SK-N-SH (cell line): ENCODE data around the gene KIF18B. TPM values are rescaled to one million over a fixed set of nuclear protein-coding genes. Genes with fewer than 3 reads are reported as not detected.

Source experiments
- CTCF ChIA-PET: fragments of 300-600, 350-600 bp; formaldehyde crosslinking; extraction: SDS; loops from one replicate; lab custom pipeline; 2021; lab: Yijun Ruan, JAX
- POLR2A ChIA-PET: fragments of 350-600 bp; sonication (Branson Sonifier 250); formaldehyde crosslinking; extraction: SDS; loops from one replicate; lab custom pipeline; 2020; ENCODE audit warnings: antibody characterized with exemption, inconsistent platforms; lab: Yijun Ruan, JAX
- DNase-seq: peaks from one replicate; pipeline ENCODE4 v3.0.0; 2012
- H2AFZ ChIP-seq: fragments of 200-600 bp; sonication (generic); 2 replicates; pipeline ENCODE4 v1.8.1; 2016; ENCODE audit warnings: antibody characterized with exemption, mild to moderate bottlenecking, low read depth
- H3F3A ChIP-seq: fragments of 200-600 bp; sonication (generic); replicated peaks from 2 replicates; pipeline ENCODE3; 2016; ENCODE audit warnings: antibody characterized with exemption, mild to moderate bottlenecking; ENCODE audit not compliant: insufficient read depth
- H3K27ac ChIP-seq, 2 experiments: fragments of 200-500 bp in 1 of 2; fragments of 200-600 bp in 1 of 2; sonication (Bioruptor generic) in 1 of 2; sonication (generic), shearing (Covaris generic) in 1 of 2; 2 replicates each; pipeline versions ENCODE4 v1.5.1 to v1.6.1; 2014 to 2016; ENCODE audit warnings: low read depth in 2 of 2, inconsistent platforms in 1 of 2, low read length in 1 of 2, mild to moderate bottlenecking in 1 of 2, mixed read lengths in 1 of 2
- H3K27me3 ChIP-seq: fragments of 200-600 bp; sonication (generic), shearing (Covaris generic); 2 replicates; pipeline ENCODE4 v1.6.1; 2016; ENCODE audit warnings: mixed run types; ENCODE audit not compliant: insufficient read depth
- H3K36me3 ChIP-seq, 2 experiments: fragments of 200-500 bp in 1 of 2; fragments of 200-600 bp in 1 of 2; sonication (Bioruptor generic) in 1 of 2; sonication (generic) in 1 of 2; replicated peaks in 1 of 2; 2 replicates each; pipeline versions ENCODE3 to v1.5.1; 2014 to 2016; ENCODE audit warnings: low read length in 1 of 2, mild to moderate bottlenecking in 1 of 2; ENCODE audit not compliant: insufficient read depth in 2 of 2, control insufficient read depth in 1 of 2
- H3K4me1 ChIP-seq, 2 experiments: fragments of 200-500 bp in 1 of 2; fragments of 200-600 bp in 1 of 2; sonication (Bioruptor generic) in 1 of 2; sonication (generic), shearing (Covaris generic) in 1 of 2; 2 replicates each; pipeline versions ENCODE4 v1.5.1 to v1.6.1; 2014 to 2016; ENCODE audit warnings: low read depth in 1 of 2, low read length in 1 of 2, mixed run types in 1 of 2; ENCODE audit not compliant: insufficient read depth in 2 of 2, control insufficient read depth in 1 of 2
- H3K4me2 ChIP-seq: fragments of 200-600 bp; sonication (generic), shearing (Covaris generic); 2 replicates; pipeline ENCODE4 v1.6.1; 2017; ENCODE audit warnings: mixed run types
- H3K4me3 ChIP-seq, 2 experiments: fragments of 200-500 bp in 1 of 2; fragments of 200-600 bp in 1 of 2; sonication (Bioruptor generic) in 1 of 2; sonication (generic), shearing (Covaris generic) in 1 of 2; 2 replicates each; pipeline versions ENCODE4 v1.5.1 to v1.8.1; 2014 to 2016; ENCODE audit warnings: low read depth in 2 of 2, inconsistent platforms in 1 of 2, low read length in 1 of 2, mild to moderate bottlenecking in 1 of 2, mixed read lengths in 1 of 2, moderate library complexity in 1 of 2
- H3K79me2 ChIP-seq: fragments of 200-600 bp; sonication (generic); 2 replicates; pipeline ENCODE4 v1.8.1; 2017; ENCODE audit warnings: mild to moderate bottlenecking; ENCODE audit not compliant: insufficient read depth
- H3K9ac ChIP-seq: fragments of 200-600 bp; sonication (generic); 2 replicates; pipeline ENCODE4 v1.6.1; 2017; ENCODE audit warnings: mixed run types
- H3K9me2 ChIP-seq: fragments of 200-600 bp; sonication (generic); 2 replicates; pipeline ENCODE4 v1.6.1; 2017; ENCODE audit warnings: mixed run types
- H3K9me3 ChIP-seq: fragments of 200-600 bp; sonication (generic); 2 replicates; pipeline ENCODE4 v1.6.1; 2017; ENCODE audit warnings: mixed run types, mild to moderate bottlenecking, moderate library complexity
- H4K20me1 ChIP-seq: fragments of 200-600 bp; sonication (generic); 2 replicates; pipeline ENCODE4 v1.6.1; 2017; ENCODE audit warnings: mild to moderate bottlenecking, mixed run types; ENCODE audit not compliant: insufficient read depth
- CHD2 ChIP-seq: fragments of 150-350 bp; IDR thresholded peaks from 2 replicates; pipeline ENCODE4 v1.6.1; 2018; ENCODE audit warnings: low read length; ENCODE audit not compliant: partially characterized antibody
- CTCF ChIP-seq: fragments of 200-600 bp; sonication (generic); IDR thresholded peaks from 2 replicates; pipeline ENCODE4 v1.6.1; 2017; ENCODE audit warnings: antibody characterized with exemption, mild to moderate bottlenecking, moderate library complexity
- ELF1 ChIP-seq: IDR thresholded peaks from 2 replicates; pipeline ENCODE4 v1.4.0; 2012
- EP300 ChIP-seq, 2 experiments: IDR thresholded peaks; 2 replicates each; pipeline versions ENCODE4 v1.4.0 to v1.6.1; 2012; ENCODE audit warnings: borderline replicate concordance in 1 of 2, low read depth in 1 of 2, low read length in 1 of 2
- GABPA ChIP-seq: IDR thresholded peaks from 2 replicates; pipeline ENCODE4 v1.4.0; 2012; ENCODE audit warnings: low read depth, mild to moderate bottlenecking
- IRF3 ChIP-seq: fragments of 150-350 bp; IDR thresholded peaks from 2 replicates; pipeline ENCODE4 v1.6.1; 2016; ENCODE audit warnings: mild to moderate bottlenecking, low read depth, low read length
- MAX ChIP-seq: IDR thresholded peaks from 2 replicates; pipeline ENCODE4 v1.4.0; 2012; ENCODE audit warnings: low read depth
- MXI1 ChIP-seq: IDR thresholded peaks from 2 replicates; pipeline ENCODE4 v1.6.1; 2012; ENCODE audit warnings: mild to moderate bottlenecking, low read depth, low read length, improper control_type of control experiment
- NRF1 ChIP-seq: IDR thresholded peaks from 2 replicates; pipeline ENCODE4 v1.6.1; 2012; ENCODE audit warnings: low read depth, mild to moderate bottlenecking, low read length
- PBX3 ChIP-seq: IDR thresholded peaks from 2 replicates; pipeline ENCODE4; 2012
- POLR2AphosphoS5 ChIP-seq: IDR thresholded peaks from 2 replicates; pipeline ENCODE4 v1.6.1; 2012; ENCODE audit warnings: low read depth, low read length
- RAD21 ChIP-seq: IDR thresholded peaks from 2 replicates; pipeline ENCODE4 v1.6.1; 2012; ENCODE audit warnings: mild to moderate bottlenecking, low read length
- RCOR1 ChIP-seq: fragments of 150-350 bp; IDR thresholded peaks from 2 replicates; pipeline ENCODE4 v1.6.1; 2017; ENCODE audit warnings: antibody characterized with exemption, low read length
- REST ChIP-seq: IDR thresholded peaks from 2 replicates; pipeline ENCODE4 v1.6.1; 2012; ENCODE audit warnings: mild to moderate bottlenecking, low read depth, low read length, moderate library complexity
- SIN3A ChIP-seq: IDR thresholded peaks from 2 replicates; pipeline ENCODE4 v1.6.1; 2012; ENCODE audit warnings: low read depth, mild to moderate bottlenecking, low read length, moderate library complexity, borderline replicate concordance
- SMC3 ChIP-seq: IDR thresholded peaks from 2 replicates; pipeline ENCODE4 v1.6.1; 2012; ENCODE audit warnings: low read depth, low read length, improper control_type of control experiment
- TEAD4 ChIP-seq: IDR thresholded peaks from 2 replicates; pipeline ENCODE4 v1.4.0; 2012; ENCODE audit warnings: mild to moderate bottlenecking, borderline replicate concordance; ENCODE audit not compliant: insufficient read depth
- USF1 ChIP-seq: IDR thresholded peaks from 2 replicates; pipeline ENCODE4 v1.4.0; 2012; ENCODE audit warnings: low read depth, borderline replicate concordance
- USF2 ChIP-seq: fragments of 150-350 bp; IDR thresholded peaks from 2 replicates; pipeline ENCODE4 v1.6.1; 2017; ENCODE audit warnings: antibody characterized with exemption, low read length, low read depth, borderline replicate concordance
- YY1 ChIP-seq: IDR thresholded peaks from 2 replicates; pipeline ENCODE4 v1.4.0; 2012; ENCODE audit warnings: low read depth, mild to moderate bottlenecking
- ZBTB33 ChIP-seq: IDR thresholded peaks from 2 replicates; pipeline ENCODE4 v1.4.0; 2012; ENCODE audit warnings: low read depth, borderline replicate concordance
- WGBS: methylation state at CpG from one replicate; pipeline ENCODE4 v1.1.6; 2017; ENCODE audit warnings: low lambda C conversion rate; 5-methylcytosine and 5-hydroxymethylcytosine counted together
- polyA plus RNA-seq, 3 experiments: library from polyadenylated mRNA; depleted of rRNA; stranded (reverse); fragments of >200 nt; gene quantifications; 2 replicates each; pipeline ENCODE4 v1.2.3, GENCODE V29; 2012

The KIF18B gene
- polyA plus RNA-seq, 1 of the 3 experiments (the other 2 are of a cell fraction), result 14.7 TPM

GRCh38 chr17:44901411-44901921, 46.1 kb downstream of the KIF18B start:
- Histone ChIP-seq H3K9me2 (no peaks in the 10 kb centered on the region), H3K36me3 (peaks cover 0 to under 1% of the 10 kb centered on the region in 2 experiments), H3K27ac (peak overlapping the region in 1 of 2 experiments; percentile 94; a peak in 2 of 4 replicates), H2AFZ (no peak overlapping the region), H3F3A (peaks cover 32% of the 10 kb centered on the region), H3K27me3 (no peaks in the 10 kb centered on the region), H3K9me3 (no peaks in the 10 kb centered on the region), H3K79me2 (peaks cover 27% of the 10 kb centered on the region), H3K9ac (peak overlapping the region; percentile 47), H3K4me3 (no peak overlapping the region), H4K20me1 (no peaks in the 10 kb centered on the region), H3K4me2 (peak overlapping the region; percentile 91), H3K4me1 (peaks cover 8 to 40% of the 10 kb centered on the region in 2 experiments; a peak in 3 of 4 replicates)
- no peak for DNase-seq
- ChIA-PET CTCF (interaction anchor here (1.1 to 6.8 kb wide), 6 partner anchors 10 to 248 kb away, joined by 3 to 38 read pairs (median 5); no protein-coding TSS in a partner anchor), POLR2A (interaction anchor here (0.6 kb wide), 1 partner anchor 187 kb away, joined by 5 read pairs; no protein-coding TSS in a partner anchor)
- 58% methylated on average over 4 of the region's 4 CpGs for WGBS
- TF ChIP-seq MXI1 (no peak), USF1 (no peak), POLR2AphosphoS5 (no peak), IRF3 (no peak), TEAD4 (no peak), EP300 (IDR thresholded peaks at IDR 0.05; ENCODE audit: borderline replicate concordance in 1 of 2, low read depth in 1 of 2, low read length in 1 of 2) (no peak), SMC3 (peak; percentile 29), NRF1 (no peak), PBX3 (no peak), REST (no peak), ZBTB33 (no peak), USF2 (no peak), MAX (no peak), GABPA (no peak), SIN3A (no peak), CTCF (peak; percentile 53), YY1 (no peak), RCOR1 (no peak), RAD21 (peak; percentile 21; the same call in 1 of the 2 replicates), ELF1 (no peak), CHD2 (no peak)
